Measurements from ENCODE around the gene KLB.

DNA sequence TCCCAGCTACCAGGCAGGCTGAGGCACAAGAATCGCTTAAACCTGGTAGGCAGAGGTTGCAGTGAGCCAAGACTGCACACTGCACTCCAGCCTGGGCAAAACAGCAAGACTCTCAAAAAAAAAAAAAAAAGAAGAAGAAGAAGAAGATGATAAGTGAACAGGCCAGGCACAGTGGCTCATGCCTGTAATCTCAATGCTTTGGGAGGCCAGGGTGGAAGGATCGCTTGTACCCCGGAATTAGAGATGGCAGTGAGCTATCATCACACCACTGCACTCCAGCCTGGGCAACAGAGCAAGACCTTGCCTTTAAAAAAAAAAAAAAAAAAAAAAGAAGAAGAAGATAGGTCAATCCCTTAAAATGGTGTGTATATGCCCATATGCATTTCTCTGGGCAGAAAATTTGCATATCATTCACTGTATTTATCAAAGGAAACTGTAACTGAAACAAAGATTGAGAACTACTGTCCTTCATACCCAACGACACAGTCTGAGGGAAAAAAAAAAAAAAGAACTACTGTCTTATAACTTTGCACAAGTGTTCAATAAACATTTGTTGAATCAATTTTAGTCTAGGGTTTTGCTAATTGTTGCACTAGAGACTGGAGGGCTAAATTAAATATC is 42.8 kb upstream of the KLB start:
- TF ChIP-seq, protein P1, sequence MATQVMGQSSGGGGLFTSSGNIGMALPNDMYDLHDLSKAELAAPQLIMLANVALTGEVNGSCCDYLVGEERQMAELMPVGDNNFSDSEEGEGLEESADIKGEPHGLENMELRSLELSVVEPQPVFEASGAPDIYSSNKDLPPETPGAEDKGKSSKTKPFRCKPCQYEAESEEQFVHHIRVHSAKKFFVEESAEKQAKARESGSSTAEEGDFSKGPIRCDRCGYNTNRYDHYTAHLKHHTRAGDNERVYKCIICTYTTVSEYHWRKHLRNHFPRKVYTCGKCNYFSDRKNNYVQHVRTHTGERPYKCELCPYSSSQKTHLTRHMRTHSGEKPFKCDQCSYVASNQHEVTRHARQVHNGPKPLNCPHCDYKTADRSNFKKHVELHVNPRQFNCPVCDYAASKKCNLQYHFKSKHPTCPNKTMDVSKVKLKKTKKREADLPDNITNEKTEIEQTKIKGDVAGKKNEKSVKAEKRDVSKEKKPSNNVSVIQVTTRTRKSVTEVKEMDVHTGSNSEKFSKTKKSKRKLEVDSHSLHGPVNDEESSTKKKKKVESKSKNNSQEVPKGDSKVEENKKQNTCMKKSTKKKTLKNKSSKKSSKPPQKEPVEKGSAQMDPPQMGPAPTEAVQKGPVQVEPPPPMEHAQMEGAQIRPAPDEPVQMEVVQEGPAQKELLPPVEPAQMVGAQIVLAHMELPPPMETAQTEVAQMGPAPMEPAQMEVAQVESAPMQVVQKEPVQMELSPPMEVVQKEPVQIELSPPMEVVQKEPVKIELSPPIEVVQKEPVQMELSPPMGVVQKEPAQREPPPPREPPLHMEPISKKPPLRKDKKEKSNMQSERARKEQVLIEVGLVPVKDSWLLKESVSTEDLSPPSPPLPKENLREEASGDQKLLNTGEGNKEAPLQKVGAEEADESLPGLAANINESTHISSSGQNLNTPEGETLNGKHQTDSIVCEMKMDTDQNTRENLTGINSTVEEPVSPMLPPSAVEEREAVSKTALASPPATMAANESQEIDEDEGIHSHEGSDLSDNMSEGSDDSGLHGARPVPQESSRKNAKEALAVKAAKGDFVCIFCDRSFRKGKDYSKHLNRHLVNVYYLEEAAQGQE (IDR thresholded peaks at IDR 0.05; ENCODE audit: insufficient replicate concordance, low read depth), result no peak
- no peak for TF ChIP-seq POLR2AphosphoS5 (IDR thresholded peaks at IDR 0.05; ENCODE audit: low read depth)
- TF ChIP-seq CTCF (IDR thresholded peaks at IDR 0.05; ENCODE audit: insufficient read depth, low read length), result no peak
- no peak for TF ChIP-seq GABPA (IDR thresholded peaks at IDR 0.05; ENCODE audit: low read depth)
